Stimulated activated CD8-positive, alpha-beta memory T cell treated with anti-CD3 and anti-CD28 coated beads, Interleukin-15, amount 100 ng/mL, for 4 hours (primary cell): ENCODE results near the gene C16orf89.
"Not testable (repeated sequence)": the region's sequence is repeated elsewhere in the genome, so short reads cannot be mapped to it uniquely, and the experiment has no call there.

Experiments
- DNase-seq, 2 donors: peaks; one replicate each; pipeline ENCODE4 v3.0.0-alpha.2; 2020; ENCODE audit warnings: low read depth in 2 of 2

C16orf89 gene

GRCh38 chr16:5060073-5060641 lies 5.6 kb downstream of the C16orf89 start:
- no peak for DNase-seq

GRCh38 chr16:5059386-5060072 lies 6.2 kb downstream of the C16orf89 start:
- DNase-seq: no peak

GRCh38 chr16:5058476-5058875 lies 7.3 kb downstream of the C16orf89 start:
- no peak for DNase-seq

GRCh38 chr16:5056352-5056751 lies 9.4 kb downstream of the C16orf89 start:
- DNase-seq: no peak

GRCh38 chr16:5054876-5055865 lies 10.6 kb downstream of the C16orf89 start:
- no peak for DNase-seq

GRCh38 chr16:5046914-5047313 lies 18.8 kb downstream of the C16orf89 start:
- no peak for DNase-seq

- no peak for DNase-seq
These were observed 20.1 kb downstream of the C16orf89 start for GRCh38 chr16:5045499-5046115.

GRCh38 chr16:5044581-5044980 lies 21.2 kb downstream of the C16orf89 start:
- DNase-seq: not testable (repeated sequence)

GRCh38 chr16:5044011-5044540 lies 21.7 kb downstream of the C16orf89 start:
- no peak for DNase-seq

GRCh38 chr16:5042574-5043171 lies 23.1 kb downstream of the C16orf89 start:
- DNase-seq: no peak

- DNase-seq: no peak
These were observed 24.1 kb downstream of the C16orf89 start for GRCh38 chr16:5041600-5042133.

- DNase-seq: no peak
These were observed 25.3 kb downstream of the C16orf89 start for GRCh38 chr16:5040451-5040850.

- DNase-seq: no peak
These were observed 29.3 kb downstream of the C16orf89 start for GRCh38 chr16:5036228-5037156.

GRCh38 chr16:5035909-5036227 lies 29.9 kb downstream of the C16orf89 start:
- DNase-seq: no peak

GRCh38 chr16:5034167-5034523 lies 31.6 kb downstream of the C16orf89 start:
- no peak for DNase-seq

GRCh38 chr16:5033256-5034166 lies 32.2 kb downstream of the C16orf89 start, which contains the start of gene NAGPA:
Gene NAGPA, minus strand, starts transcription at chr16:5033935. Its CDS starts 21 bp downstream, at chr16:5033914.
- DNase-seq: peak; percentile 71 to 76

GRCh38 chr16:5032748-5033167 lies 33.0 kb downstream of the C16orf89 start:
- no peak for DNase-seq

- no peak for DNase-seq
These were observed 34.2 kb downstream of the C16orf89 start for GRCh38 chr16:5031601-5032000.
